ENCODE results near the gene PITX3.

GRCh38 chr10:102261196-102261595 is 19.9 kb upstream of the PITX3 start:
- TF ChIP-seq MYC (IDR thresholded peaks at IDR 0.05; ENCODE audit: low read depth, low read length) = no peak
- TF ChIP-seq POLR2A (IDR thresholded peaks at IDR 0.05; ENCODE audit: low read depth, low read length) = no peak
